H4 (cell line): Measurements from ENCODE around the gene SERGEF. TPM values are rescaled to one million over a fixed set of nuclear protein-coding genes. Genes with fewer than 3 reads are reported as not detected.

Source experiments
- DNase-seq: peaks from one replicate; pipeline ENCODE4 v3.0.0-alpha.2; 2015; ENCODE audit warnings: low spot score
- total RNA-seq: library from RNA; depleted of rRNA; stranded (reverse); fragments of >200 nt; shearing (Covaris generic); gene quantifications from 2 replicates; pipeline ENCODE4 v1.2.3, GENCODE V29; 2014

Gene SERGEF
- total RNA-seq, 1 experiment from 2014 or later, result 42.8 TPM

DNA sequence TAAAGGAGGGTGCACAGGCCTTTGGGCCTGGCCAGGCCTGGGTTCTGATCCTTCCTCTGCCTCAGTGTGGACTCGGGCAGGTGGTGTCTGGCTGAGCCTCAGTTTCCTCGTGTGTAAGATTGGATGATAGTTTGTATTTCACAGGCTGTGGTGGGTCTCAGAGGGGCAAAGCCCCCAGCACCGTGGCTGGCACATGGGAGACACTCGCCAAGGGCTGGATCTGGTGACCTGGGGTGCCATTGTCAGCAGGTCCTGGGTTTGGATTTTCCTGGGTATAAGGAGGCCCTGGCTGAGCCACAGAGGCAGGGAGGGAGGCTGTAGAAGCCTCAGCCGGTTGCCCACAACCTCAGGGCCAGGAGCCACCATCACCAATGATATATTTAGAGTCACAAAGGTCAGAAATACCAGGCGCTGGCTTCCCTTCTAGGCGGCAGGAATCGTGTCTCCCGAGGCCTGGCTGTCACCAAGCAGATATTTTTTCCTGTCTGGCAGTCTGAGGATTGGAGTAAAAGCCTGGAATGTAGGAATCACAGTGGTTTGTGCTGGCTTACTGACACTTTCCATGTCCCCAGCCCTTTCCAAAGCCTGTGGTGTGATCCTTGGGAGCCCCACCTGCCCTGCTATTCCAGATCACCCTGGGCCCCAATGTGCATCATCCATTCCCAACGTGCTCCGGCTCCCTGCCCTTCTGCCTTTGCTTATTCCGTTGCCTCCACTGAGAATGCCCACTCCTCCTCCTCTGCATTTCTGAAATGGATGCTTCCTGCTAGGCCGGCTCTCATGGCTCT, 262.6 kb downstream of the SERGEF start:
- no peak for DNase-seq

DNA sequence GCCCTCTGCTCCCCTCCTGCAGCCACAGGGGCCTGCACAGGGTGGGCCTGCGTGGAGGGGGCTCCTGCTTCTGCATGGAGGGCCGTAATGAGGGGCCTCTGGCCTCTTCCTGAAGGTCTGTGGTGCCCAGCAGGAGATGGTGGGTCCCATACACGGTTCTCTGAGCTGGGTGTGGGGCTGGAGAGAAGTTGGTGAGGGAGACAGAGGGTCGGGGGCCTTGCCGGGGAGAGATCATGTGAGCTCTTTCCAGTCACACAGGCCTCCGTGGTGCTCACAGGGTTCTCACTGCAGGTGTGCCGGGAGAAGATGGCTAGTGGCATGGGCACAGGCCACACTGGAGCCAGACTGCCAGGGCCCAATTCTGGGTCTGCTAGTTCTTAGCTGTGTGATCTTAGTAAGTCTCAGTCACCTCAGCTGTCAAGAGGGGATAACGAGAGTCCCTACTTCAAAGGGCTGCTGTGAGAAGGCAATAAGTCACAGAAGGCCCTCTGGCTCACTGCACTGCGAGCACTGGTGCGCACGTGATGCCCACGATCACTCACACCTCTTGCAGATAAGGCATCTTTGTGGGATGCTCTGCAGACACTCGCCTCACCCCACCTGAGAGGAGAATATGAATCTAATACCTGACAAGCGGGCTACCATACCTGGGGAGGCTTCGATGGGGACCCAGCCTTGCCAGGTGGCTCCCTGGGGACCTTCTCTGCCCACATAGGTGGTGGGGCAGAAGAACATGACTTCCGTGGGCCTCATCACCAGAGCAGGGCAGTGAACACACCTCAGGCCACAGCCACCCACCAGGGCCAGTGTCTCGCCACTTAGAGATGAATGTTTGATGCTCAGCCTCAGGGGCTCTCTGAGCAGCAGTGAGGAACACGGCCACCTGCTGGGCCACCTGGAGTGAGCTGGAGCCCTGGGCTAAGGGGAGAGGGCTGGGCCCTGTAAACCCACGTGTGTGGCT, 263.8 kb downstream of the SERGEF start:
- DNase-seq, result no peak

DNA sequence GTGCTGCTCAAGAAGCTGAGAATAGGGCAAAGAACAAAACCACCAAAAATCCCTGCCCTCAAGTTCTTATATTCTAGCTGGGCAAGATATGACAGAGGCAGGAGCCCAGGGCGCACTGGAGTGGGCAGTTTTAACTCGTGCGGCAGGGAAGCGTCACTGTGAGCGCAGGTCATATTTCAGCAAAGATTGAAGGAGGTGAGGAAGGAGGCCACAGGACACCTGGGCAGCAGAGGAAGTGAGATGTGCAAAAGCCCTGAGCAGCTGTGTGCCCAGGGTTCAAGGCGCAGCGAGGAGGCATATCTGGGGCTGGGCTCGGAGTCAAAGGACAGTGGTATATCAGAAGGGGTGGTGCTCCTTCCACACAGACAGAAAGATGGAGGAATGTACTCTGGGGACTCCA, 264.8 kb downstream of the SERGEF start:
- no peak for DNase-seq

DNA sequence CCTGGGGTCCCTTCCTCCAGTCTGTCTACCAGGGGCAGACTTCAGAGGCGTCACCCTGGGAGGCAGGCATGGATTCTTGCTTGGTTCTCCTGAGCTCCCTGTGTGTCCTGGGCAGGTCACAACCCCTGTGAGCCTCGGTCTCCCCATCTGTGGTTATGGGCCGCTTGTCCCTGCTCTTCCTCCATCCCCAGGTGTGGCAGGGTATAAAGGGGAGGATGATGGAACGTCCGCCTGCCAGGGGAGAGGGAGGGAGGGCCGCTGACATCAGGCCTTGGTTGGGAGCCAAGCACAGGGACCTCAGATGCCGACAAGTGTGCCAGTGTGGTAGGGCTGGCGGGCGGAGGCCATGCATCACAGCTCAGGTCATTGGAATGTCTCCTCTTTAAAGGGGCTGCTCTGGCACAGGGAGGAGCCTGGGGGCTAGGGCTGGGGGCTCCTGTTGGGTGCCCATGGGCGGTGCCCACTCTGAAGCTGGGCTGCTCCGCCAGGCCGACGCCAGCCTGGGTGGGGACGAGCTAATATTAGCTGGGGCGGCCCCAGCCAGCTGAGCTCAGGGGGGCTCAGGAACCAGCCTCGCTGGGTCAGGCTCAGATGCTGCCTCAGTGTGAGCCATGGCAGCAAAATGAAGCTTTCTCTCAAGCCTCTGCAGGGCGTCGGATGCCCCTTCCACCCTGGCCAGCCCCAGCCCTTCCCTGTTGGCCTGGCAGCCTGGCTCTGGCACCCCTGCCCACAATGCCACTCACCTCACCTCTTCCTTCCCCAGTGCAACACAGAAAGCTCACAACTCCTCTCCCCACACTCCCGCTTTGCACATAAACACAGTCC, 265.5 kb downstream of the SERGEF start:
- DNase-seq, result no peak

GRCh38 chr11:17746096-17746495, 266.8 kb downstream of the SERGEF start:
- no peak for DNase-seq

- DNase-seq, result no peak
These were observed 267.6 kb downstream of the SERGEF start for GRCh38 chr11:17745023-17745772.

- no peak for DNase-seq
These were observed 268.5 kb downstream of the SERGEF start for GRCh38 chr11:17744151-17744940.

DNA sequence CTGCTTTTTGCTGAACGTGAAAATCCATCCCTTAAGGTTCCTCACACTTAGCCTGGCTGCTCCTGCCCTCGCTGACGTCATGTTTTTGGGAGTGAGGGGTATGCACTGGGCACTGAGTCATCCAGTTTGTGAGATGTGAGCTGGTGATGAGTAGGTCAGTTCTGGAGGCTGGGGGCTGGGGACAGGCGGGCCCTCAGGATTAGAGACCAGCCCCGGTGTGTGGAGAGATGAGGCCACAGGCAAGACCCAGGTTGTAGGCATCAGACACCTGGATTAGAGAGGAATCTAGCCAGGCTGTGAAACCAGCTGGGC, 269.1 kb downstream of the SERGEF start:
- peak; percentile 54 for DNase-seq

GRCh38 chr11:17743026-17743807, 269.6 kb downstream of the SERGEF start:
- no peak for DNase-seq

- no peak for DNase-seq
These were observed 270.8 kb downstream of the SERGEF start for GRCh38 chr11:17742019-17742418.

- DNase-seq, result no peak
These were observed 271.4 kb downstream of the SERGEF start for GRCh38 chr11:17741487-17741886.

GRCh38 chr11:17740649-17741235, 272.1 kb downstream of the SERGEF start:
- DNase-seq, result no peak

- DNase-seq, result no peak
These were observed 272.9 kb downstream of the SERGEF start for GRCh38 chr11:17739945-17740338.

GRCh38 chr11:17738151-17738973, 274.5 kb downstream of the SERGEF start:
- DNase-seq, result no peak
